CD4-positive, alpha-beta T cell treated with Interleukin-1 beta for 1 hour (primary cell): ENCODE measurements around the gene ALKBH3.

Experiments
- DNase-seq, 2 donors: peaks; one replicate each; pipeline ENCODE4 v3.0.0-alpha.2; 2020 to 2022

The ALKBH3 gene

DNA sequence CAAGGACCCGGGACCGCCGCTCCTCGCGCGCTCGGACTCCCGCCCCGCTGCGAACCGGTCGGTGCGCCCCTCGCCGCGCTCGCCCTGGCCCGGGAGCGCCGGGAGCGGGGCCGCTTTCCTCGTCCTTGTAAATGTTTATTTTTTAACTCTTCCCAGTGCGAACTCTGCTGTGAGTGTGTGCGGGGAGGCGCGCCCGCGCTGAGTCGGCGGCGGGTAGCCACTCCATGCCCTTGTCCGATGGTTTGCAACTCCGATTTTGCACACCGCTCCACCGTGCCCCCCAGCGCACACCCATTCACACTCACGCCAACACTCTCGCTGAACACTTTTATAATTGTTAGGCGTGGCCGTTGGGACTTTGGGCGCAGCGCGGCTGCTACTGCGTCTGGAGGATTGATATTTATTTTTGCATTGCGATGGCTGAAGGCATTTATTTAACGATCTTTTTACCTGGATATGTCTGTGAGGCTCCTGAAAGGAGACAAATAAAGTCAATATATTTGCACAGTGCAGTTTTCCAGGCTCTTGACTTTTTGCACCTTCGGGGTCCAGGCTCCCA lies 62.8 kb downstream of the ALKBH3 start:
- DNase-seq, result no peak

DNA sequence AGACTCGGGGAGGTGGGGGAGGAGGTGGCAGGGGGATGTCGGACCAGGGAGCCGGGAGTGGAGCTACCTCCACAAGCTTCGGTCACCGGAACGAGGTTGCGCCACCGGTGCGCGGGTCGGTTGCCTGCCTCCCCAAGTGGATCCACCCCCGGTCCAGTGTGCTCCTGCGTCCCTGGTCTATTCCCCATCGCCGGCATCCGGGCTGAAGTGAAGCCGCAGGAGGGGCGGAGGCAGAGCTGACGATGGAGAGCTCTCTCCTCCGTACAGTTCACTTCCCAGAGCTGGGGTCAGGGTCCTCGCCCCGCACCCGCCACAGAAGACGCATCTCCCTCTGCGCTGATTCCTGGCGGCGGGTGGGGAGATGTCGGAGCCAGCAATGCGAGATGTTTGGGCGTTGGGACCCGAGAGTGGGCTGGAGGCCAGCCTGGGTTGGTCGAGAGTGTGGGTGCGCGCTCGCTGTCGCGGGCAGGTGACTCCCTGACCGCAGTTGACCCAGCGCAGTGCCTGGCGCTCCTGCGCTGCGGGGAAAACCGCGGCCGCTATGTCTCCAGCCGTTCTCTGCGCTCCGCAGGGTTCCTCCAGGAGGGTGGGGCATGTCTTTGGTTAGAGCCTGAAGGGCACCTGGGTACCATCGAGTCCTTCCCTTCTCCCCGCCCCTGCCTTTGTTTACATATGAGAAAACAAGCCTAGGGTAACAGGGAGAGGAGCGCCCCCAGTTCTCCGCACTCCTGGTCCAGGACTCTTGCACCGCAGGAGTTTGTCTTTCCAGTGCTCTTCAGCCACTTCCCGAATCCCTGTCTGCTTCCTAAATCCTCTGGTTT lies 63.5 kb downstream of the ALKBH3 start:
- no peak for DNase-seq

DNA sequence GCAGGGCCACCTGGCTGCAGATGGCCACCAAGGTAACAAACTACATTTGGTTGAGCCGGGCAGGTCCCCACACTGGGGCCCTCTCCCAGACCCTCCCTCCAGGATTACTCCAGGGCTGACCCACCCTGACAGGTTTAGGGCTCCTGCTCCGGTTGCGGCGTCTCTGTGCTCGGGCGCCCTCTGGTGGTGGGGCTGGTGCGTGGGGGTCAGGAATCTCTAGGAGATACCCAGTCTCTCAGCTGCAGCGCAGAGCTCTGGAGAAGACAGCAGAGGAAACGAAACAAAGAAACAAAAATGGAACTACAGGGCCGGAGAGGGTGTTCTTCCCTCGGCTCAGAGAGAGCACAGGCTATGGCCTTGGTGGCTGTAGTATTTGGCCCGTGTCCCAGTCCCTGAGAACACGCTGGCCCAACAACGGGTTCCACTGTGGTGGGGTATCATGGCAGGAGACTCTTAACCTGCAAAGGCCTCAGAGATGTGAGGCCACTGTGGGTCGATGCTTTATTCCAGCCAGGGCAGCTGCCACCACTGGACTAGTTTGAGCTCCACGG lies 64.2 kb downstream of the ALKBH3 start:
- DNase-seq, result peak; percentile 26 to 55

DNA sequence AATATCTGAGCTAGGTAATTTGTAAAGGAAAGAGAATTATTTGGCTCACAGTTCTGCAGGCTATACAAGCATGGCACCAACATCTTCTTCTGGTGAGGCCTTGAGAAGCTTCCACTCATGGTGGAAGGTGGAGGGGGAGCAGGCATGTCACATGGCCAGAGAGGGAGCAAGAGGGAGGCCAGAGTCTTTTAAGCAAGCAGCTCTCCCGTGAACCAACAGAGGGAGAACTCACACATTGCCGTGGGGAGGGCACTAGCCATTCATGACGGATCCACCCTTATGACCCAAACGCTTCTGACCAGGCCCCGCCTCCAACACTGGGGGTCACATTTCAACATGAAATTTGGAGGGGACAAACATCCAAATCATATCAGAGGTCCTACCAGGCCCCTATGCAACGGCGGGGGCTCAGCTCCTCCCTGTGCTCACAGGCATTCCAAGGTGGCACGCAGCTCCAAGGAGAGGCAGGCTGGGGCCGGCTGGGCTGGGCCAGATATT lies 66.4 kb downstream of the ALKBH3 start:
- DNase-seq, result no peak

DNA sequence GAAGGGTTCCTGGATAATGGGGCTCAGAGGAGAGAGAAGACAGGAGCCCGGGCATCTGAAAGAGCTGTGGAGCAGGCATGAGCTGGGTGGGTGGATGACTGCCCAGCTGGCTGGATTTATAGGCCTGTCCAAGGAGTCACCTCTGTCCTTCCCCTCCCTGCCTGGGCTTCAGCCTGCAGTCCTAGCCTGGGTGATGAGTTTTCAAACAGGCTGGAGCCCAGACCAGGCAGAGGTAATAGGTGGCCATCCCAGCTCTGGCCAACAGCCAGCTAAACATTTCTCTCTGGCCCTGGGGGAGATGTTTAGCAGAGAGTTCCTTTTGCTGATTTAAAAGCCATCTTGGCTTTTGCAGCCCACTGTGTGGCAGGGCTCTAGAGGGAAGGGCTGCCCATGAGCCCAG lies 67.2 kb downstream of the ALKBH3 start:
- DNase-seq, result no peak

DNA sequence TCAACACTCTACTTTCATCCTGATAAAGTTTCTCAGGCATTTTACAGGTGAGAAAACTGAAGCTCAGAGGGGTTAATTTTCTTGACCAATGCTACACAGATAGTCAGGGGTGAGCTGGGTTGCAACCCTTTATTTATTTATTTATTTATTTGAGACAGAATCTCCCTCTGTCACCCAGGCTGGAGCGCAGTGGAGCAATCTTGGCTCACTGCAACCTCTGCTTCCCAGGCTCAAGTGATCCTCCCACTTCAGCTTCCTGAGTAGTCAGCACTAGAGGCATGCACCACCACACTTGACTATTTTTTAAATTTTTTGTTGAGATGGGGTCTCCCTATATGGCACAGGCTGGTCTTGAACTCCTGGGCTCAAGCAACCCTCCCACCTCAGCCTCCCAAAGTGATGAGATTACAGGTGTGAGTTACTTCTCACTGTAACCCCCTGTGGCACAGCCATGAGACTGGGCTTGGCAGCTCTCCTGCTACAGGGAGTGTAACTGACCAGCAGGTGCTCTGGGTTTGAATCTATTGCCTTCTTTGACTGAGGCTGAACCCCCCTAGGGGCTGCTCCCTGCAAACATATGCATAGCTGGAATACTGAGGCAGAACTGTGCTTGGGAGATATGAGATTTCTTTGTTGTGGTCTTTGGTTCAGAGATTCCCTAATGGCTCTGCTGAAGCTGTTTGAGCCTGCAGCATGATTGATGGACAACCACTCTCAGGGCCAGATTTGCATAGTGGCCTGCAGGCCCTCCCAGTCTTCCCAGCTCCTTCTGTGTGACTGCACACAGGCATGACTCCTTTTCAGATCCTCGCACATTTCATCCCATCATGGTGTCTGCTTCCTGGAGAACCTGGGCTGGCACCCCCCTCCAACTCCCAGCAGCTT lies 68.0 kb downstream of the ALKBH3 start:
- no peak for DNase-seq

DNA sequence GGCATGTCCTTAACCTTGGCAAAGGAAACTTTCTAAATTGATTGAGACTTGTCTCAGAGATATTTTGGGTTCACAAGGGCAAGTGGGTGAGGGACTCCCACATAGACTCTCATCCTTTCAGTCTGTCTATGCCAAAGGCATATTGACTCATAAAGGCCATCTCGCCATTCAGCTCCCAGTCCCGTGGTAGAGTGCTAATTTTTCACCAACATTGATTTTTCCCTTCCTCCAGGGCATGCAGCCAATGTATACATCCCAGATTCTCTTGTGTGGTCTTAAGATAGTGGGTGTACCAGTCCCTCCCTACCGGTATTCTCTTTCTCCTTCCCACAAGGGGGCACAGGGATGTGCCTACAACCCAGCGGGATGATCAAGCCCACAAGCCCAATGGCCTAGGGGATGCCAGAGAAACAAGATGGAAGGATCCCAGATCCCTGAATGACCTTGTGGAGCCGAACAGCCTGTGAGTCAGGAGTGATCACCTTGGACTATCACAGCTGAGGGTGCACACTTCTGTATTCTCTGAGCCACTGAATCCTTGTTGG lies 69.8 kb downstream of the ALKBH3 start:
- DNase-seq, result no peak

DNA sequence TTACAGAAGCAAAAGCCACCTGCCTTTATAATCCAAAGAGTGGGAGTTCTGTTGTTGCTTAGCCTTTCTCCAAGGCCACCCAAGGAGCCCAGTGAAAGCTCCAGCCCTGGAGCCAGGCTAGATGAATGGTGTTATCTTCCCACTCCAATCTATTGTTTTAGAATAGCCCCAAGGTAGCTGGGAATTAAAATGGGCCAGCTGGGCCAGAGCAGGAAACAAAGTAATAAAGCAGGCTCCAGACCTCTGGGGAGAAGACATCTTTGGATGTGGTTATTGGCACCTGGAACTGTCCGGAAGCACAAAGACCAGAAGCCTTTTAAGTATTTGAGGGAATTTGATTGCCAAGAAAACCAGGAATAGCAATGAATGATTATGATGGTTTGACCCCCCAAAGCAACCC lies 70.6 kb downstream of the ALKBH3 start:
- DNase-seq, result no peak

DNA sequence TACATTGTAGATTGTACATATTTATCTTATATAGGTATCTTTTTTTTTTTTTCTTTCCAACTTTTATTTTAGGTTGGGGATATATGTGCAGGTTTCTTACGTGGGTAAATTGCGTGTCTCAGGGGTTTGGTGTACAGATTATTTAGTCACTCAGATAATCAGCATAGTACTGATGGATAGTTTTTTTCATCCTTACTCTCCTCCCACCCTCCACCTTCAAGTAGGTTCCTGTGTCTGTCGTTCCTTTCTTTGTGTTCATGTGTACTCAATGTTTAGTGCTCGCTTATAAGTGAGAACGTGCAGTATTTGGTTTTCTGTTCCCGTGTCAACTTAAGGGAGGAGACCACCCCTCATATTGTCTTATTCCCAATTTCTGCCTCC lies 71.4 kb downstream of the ALKBH3 start:
- no peak for DNase-seq

DNA sequence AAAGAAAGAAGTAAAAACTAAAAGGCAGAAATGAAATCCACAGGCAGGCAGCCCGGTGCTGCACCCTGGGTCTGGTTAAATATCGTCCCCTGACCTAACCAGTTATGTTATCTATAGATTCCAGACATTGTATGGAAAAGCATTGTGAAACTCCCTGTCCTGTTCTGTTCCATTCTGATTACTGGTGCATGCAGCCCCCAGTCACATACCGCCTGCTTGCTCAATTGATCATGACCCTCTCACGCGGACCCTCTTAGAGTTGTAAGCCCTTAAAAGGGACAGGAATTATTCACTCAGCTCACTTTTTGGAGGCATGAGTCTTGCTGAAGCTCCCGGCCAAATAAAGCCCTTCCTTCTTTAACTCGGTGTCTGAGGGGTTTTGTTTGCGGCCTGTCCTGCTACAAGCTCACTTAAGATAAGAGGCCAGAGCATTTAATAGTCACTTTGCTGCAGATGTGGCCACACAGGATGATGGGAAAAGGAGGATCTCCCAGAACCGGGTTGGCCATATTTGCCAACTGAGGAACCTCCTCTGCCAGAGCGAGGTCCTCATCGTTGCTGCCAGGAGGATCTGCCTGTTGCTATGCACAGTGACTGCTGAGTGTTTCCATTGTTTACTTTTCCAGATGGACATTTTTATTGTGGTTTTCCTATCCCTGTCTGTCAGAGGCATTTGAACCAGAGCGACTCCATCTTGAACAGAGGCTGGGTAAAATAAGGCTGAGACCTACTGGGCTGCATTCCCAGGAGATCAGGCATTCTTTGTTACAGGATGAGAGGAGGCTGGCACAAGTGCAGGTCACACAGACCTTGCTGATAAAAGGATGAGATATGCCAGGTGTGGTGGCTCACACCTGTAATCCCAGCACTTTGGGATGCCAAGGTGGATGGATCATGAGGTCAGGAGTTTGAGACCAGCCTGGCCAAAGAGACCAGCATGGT lies 72.0 kb downstream of the ALKBH3 start:
- no peak for DNase-seq

DNA sequence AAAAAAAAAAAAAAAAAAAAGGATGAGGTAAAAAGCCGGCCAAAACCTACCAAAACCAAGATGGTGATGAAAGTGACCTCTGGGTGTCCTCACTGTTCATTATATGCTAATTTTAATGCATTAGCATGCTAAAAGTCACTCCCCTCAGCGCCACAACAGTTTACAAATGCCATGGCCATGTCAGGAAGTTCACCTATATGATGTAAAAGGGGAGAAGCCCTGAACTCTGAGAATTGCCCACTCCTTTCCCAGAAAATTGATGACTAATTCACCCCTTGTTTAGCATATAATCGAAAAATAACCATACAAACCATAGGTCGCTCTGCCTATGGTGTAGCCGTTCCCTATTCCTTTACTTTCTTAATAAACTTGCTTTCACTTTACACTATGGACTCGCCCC lies 72.9 kb downstream of the ALKBH3 start:
- DNase-seq, result no peak

DNA sequence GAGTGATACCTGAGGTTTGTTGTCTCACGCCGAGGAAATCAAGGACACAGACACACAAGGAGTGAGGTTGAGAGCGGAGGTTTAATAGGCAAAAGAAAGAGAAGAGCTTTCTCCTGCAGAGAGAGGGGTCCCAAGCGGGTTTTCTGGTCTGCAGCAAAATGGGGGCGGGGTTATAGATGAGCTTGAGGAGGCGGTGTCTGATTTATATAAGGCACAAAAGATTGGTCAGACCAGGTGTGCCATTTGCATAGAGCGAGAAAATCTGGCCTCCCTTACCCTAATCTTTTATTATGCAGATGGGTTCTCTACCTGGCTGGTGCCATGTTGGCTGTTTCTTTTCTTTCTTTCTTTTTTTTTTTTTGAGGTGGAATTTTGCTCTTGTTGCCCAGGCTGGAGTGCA lies 73.6 kb downstream of the ALKBH3 start:
- no peak for DNase-seq

DNA sequence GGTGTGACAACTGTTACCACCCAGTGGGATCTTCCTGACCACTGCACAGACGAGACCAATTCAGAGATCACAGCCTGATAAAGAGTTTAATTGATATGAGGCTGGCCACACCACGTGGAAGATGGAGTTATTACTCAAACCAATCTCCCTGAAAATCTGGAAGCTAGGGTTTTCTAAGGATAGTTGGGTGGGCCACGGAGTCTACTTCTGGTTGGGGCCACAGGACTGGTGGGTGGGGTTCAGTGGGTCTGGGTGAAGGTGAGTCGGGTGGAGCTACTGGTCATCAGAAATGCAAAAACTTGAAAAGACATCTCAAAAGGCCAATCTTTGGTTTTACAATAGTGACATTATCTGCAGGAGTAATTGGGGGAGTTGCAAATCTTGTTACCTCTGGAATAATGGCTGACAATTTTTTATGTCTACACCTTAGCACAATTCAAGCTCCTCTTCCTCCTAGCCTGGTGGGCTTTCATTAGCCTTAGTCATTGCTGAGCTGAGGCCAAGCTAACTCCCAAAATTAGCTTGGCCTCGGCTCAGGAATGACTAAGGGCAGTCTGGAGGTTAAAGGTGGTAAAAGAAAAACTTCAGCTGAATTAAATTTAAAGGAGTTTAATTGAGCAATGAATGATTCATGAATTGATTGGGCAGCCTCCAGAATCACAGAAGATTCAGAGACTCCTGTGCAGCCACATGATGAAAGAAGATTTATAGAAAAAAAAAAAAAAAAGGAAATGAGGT lies 74.9 kb downstream of the ALKBH3 start:
- no peak for DNase-seq

DNA sequence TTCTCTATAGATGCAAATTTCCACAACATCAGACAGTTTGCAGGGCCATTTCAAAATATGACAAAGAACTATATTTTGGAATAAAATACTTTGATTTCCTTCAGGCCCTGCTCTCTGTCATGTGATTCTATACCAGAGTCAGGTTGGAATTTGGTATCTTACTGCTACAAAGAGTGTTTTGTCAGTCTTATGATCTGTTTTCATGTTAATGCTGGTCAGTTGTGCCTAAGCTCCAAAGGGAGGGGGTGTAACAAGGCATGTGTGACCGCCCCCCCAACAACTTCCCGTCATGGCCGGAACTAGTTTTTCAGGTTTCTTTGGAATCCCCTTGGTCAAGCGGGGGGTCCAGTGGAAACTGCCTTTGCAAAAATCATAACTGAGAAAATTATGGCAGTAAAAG lies 76.9 kb downstream of the ALKBH3 start:
- DNase-seq, result no peak

DNA sequence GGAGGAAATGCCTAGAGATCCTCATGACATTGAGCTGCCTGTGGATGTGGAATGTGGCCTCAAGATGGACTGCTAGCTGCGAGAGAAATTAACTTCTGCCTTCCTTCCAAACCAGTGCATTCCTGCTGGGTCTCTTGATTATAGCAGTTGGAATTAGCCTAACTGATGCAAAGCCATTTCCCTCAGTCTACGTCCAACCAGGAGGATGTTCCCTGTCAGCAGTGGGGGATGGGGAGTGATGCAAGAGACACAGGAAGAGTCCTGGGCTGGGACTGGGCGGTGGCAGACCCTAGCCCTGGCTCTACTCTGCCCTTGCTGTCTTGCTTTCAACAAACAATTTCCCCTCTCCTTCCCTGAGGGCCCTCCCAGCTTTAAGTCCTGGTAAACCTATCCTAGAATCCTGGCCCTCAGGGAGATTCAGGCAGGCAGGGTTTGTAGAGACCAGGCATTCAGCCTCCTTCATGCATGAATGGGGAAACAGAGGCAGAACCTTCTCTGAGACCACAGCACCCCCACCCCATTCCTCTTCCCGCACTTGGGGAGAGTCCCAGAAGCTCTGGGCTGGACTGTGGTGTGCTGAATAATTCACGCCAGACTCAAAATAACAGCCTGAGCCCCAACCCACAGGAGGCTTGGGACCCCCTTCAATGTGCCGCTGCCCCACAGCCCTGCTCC lies 78.8 kb downstream of the ALKBH3 start:
- no peak for DNase-seq

DNA sequence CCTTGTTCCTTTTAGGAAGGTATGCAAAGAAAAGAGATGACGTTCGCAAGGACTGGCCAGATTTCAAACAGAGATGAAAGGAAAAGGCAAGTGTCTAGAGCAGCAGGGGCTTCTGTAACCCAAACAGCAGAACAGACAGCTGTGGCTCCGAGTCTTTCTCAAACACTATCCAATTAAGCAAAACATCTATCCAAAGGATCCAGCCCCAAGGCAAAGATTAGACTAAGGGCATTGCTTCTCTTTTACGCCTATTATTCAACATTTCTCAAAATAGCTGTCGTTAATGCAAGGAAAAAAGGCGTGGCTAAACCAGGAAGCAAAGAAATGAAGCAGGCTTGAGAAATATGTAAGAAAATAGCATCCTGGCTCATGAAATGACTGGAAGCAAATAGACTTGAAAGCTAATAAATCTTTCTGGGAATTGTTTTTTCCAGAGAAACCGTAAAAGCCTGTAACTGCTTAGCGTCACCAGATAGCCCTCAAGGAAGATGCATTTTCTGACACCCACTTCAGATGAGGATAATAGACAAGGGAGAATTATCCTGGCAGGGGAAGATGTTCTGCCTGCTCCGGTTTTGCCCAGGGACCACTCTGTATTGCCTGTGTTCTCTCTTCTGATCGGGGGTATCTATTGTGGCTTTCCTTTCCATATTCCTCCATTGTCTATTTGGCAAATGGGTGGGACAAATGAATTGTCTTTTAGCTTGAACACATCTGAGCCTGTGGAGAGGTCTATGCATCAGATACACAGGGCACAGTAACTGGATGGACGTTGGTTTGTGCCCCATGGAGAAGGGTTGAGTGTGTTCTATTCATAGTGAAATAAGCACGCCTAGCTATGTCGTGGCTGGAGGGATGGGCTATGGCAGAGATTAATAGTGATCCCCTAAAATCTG lies 82.0 kb downstream of the ALKBH3 start:
- no peak for DNase-seq

DNA sequence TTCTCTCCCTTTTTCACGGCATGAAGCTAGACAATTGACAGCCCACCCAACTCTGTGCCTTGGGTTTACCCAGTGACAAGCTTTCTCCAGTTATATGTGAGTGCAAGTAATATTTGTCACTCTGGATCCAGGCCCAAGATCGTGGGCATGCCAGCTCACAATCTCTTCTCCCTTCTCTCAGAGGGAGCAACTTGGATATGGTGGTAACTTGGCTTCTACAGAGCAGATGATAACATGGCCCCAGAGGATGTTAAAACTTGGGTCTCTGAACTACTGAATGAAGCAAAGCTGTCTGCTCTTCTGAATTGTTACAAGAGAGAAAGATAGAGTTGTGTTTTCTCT lies 82.6 kb downstream of the ALKBH3 start:
- DNase-seq, result no peak

DNA sequence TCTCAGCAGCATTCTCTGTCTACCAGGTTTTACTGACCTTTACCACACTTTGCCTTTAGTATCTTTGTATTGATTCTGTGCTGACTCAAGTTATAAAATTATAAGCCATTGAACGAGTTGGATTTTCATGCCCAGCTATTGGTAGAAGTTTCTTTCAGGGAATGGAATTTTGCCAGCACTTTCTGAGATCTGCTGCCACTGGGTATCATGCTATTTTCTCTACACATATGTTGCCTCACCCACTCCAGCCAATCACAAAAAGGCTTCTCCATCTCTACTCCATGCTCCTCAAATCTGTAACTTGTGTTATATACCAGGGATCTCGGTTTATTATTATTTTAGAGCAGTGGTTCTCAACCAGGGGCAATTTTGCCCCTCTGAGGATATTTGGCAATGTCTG lies 87.0 kb downstream of the ALKBH3 start:
- DNase-seq, result no peak

DNA sequence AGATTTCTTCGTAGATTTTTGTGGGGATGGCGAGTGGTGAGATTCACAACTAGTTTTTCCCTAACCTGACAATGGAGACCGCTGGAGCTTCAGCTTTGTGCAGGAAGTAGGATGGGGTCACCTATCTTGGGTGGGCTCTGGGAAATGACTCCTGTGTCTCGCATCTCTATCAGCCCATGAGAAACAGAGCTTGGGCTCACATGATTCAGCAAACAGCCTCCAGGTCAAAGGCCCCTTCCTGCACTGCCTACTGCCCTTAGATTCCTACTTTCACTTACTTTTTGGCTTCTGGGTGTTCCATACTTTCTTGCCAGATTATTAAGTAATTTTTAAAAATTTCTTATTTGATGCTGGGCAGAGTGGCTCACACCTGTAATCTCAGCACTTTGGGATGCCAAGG lies 88.1 kb downstream of the ALKBH3 start:
- no peak for DNase-seq

DNA sequence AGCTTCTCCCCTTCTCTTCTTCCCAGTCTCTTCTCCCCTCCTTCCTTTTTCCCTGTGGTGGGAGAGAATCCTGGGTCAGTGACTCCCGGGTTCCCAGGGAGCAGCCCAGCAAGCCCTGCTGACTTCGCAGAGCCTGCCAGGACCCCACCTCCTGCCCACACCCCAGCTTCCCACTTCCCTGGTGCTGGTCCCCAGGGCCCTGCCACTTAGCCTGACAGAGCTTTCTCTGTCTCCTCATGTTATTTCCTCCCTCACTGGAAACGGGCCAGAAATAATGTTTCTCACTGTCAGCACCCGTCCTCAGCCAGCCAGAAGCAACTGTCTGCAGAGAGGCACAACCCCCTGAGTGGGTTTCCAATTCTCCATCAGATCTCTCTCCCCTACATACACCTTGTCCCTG lies 88.9 kb downstream of the ALKBH3 start:
- no peak for DNase-seq
